Smooth muscle cell (in vitro differentiated cells): Measurements from ENCODE around the gene CACYBP. TPM values are rescaled to one million over a fixed set of nuclear protein-coding genes. Genes with fewer than 3 reads are reported as not detected.

Experiments used
- DNase-seq: peaks from one replicate; lab custom pipeline; 2025; ENCODE audit not compliant: unreplicated experiment; lab: John Stamatoyannopoulos, UW
- H2AFZ ChIP-seq: fragments of 200-600 bp; sonication (generic); 2 replicates; pipeline ENCODE4 v1.6.0; 2016; ENCODE audit warnings: antibody characterized with exemption, low read depth, mild to moderate bottlenecking
- H3F3A ChIP-seq: fragments of 200-600 bp; sonication (generic); 2 replicates; pipeline ENCODE4 v1.6.0; 2017; ENCODE audit warnings: antibody characterized with exemption, low read depth
- H3K27ac ChIP-seq: fragments of 200-600 bp; sonication (generic); 2 replicates; pipeline ENCODE4 v1.5.1; 2016; ENCODE audit warnings: low read depth, mild to moderate bottlenecking
- H3K27me3 ChIP-seq: fragments of 200-600 bp; sonication (generic); 2 replicates; pipeline ENCODE4 v1.6.1; 2016; ENCODE audit warnings: low read depth, mild to moderate bottlenecking
- H3K36me3 ChIP-seq: fragments of 200-600 bp; sonication (generic); 2 replicates; pipeline ENCODE4 v1.5.1; 2016; ENCODE audit warnings: low read depth
- H3K4me1 ChIP-seq: fragments of 200-600 bp; sonication (generic); 2 replicates; pipeline ENCODE4 v1.5.1; 2016; ENCODE audit warnings: low read depth
- H3K4me2 ChIP-seq: fragments of 200-600 bp; sonication (generic); 2 replicates; pipeline ENCODE4 v1.6.0; 2016; ENCODE audit warnings: mild to moderate bottlenecking
- H3K4me3 ChIP-seq: fragments of 200-600 bp; sonication (generic); 2 replicates; pipeline ENCODE4 v1.5.1; 2016; ENCODE audit warnings: mild to moderate bottlenecking
- H3K79me2 ChIP-seq: fragments of 200-600 bp; sonication (generic); 2 replicates; pipeline ENCODE4 v1.6.0; 2016; ENCODE audit warnings: low read depth, mild to moderate bottlenecking
- H3K9ac ChIP-seq: fragments of 200-600 bp; sonication (generic); 2 replicates; pipeline ENCODE4 v1.6.0; 2016; ENCODE audit warnings: low read depth
- H3K9me3 ChIP-seq: fragments of 200-600 bp; sonication (generic); replicated peaks from 2 replicates; pipeline ENCODE4 v1.5.1; 2016; ENCODE audit warnings: low read depth
- H4K20me1 ChIP-seq: fragments of 200-600 bp; sonication (generic); 2 replicates; pipeline ENCODE4 v1.6.0; 2016; ENCODE audit warnings: low read depth
- WGBS: methylation state at CpG from one replicate; pipeline ENCODE4 v1.1.7; 2016; ENCODE audit warnings: low lambda C conversion rate; 5-methylcytosine and 5-hydroxymethylcytosine counted together
- polyA plus RNA-seq: library from polyadenylated mRNA; unstranded; fragments of >200 nt; fragmentation: Nextera tagmentation; extraction: Ambion mirVana; gene quantifications from 2 replicates; pipeline ENCODE4 v1.2.1, GENCODE V29; 2016
- total RNA-seq: library from RNA; depleted of rRNA; stranded (reverse); fragments of >200 nt; gene quantifications from 2 replicates; pipeline ENCODE4 v1.2.3, GENCODE V29; 2014
- TF ChIP-seq, protein P1 (sequence below): fragments of 200-600 bp; sonication (generic); IDR thresholded peaks from 2 replicates; pipeline ENCODE4 v1.5.1; 2017; ENCODE audit warnings: borderline replicate concordance, mild to moderate bottlenecking, antibody characterized with exemption; ENCODE audit not compliant: insufficient read depth, poor library complexity, severe bottlenecking

Gene CACYBP, protein sequence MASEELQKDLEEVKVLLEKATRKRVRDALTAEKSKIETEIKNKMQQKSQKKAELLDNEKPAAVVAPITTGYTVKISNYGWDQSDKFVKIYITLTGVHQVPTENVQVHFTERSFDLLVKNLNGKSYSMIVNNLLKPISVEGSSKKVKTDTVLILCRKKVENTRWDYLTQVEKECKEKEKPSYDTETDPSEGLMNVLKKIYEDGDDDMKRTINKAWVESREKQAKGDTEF
- total RNA-seq (46.8 and 548 TPM in 2 replicates), polyA plus RNA-seq (51.1 and 54.6 TPM in 2 replicates)

DNA sequence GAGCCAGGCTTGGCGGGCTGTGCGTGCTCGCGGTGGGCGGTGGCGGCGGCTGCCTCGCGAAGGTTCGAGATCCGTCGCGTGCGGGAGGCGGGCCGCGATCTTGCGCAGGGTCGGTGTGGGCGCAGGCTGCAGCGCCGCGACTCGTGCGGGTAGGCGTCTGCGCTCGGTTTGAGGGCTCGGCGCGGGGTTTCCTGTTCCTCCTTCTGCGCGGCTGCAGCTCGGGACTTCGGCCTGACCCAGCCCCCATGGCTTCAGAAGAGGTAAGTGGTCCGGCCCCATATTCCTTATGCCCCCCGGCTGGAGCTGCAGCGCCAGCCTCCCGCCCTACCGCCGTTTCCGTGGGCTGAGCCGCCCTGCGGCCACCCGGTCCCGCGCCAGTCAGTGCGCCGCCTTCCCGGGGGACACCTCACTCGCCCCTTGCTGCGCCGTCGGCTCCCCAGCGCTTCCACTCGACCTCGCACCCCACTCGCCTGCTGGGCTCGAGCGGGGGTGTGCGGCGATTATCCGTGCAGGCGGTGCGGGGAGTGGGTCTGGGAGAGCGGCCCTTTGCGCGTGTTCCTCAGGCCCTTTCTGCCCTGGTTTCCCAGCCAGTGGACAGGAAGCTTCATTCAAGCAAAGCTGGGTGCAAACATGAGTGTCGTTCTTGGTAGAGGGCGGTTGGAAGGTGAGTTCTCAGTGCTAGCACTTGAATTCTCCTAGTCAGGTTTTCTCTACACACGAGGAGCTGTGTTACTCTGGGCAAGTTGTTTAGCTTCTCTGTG, at the start of gene CACYBP:
Gene CACYBP, plus strand, starts transcription at position 12 of the 761 bp plus-strand sequence. Its CDS starts 234 bp downstream, at position 246.
- H3K27ac ChIP-seq, result peak within 1 kb of the TSS; percentile 97
- TF ChIP-seq, protein P1, sequence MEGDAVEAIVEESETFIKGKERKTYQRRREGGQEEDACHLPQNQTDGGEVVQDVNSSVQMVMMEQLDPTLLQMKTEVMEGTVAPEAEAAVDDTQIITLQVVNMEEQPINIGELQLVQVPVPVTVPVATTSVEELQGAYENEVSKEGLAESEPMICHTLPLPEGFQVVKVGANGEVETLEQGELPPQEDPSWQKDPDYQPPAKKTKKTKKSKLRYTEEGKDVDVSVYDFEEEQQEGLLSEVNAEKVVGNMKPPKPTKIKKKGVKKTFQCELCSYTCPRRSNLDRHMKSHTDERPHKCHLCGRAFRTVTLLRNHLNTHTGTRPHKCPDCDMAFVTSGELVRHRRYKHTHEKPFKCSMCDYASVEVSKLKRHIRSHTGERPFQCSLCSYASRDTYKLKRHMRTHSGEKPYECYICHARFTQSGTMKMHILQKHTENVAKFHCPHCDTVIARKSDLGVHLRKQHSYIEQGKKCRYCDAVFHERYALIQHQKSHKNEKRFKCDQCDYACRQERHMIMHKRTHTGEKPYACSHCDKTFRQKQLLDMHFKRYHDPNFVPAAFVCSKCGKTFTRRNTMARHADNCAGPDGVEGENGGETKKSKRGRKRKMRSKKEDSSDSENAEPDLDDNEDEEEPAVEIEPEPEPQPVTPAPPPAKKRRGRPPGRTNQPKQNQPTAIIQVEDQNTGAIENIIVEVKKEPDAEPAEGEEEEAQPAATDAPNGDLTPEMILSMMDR, result no peak
- H3K4me1 ChIP-seq, result peaks cover 20% of the 10 kb centered on the region
- H3K4me2 ChIP-seq, result peak within 1 kb of the TSS; percentile 90
- no peak for DNase-seq
- H3K9me3 ChIP-seq, result no peaks in the 10 kb centered on the region
- peak within 1 kb of the TSS; percentile 65 for H2AFZ ChIP-seq
- H3F3A ChIP-seq, result peaks cover 7% of the 10 kb centered on the region
- H3K36me3 ChIP-seq, result no peaks in the 10 kb centered on the region
- under 1% methylated on average over 57 of the region's 71 CpGs for WGBS
- H3K27me3 ChIP-seq, result no peaks in the 10 kb centered on the region
- peaks cover 51% of the 10 kb centered on the region for H3K79me2 ChIP-seq
- peak within 1 kb of the TSS; percentile 97 for H3K9ac ChIP-seq
- H3K4me3 ChIP-seq, result peak within 1 kb of the TSS; percentile 74
- peaks cover 10% of the 10 kb centered on the region for H4K20me1 ChIP-seq

DNA sequence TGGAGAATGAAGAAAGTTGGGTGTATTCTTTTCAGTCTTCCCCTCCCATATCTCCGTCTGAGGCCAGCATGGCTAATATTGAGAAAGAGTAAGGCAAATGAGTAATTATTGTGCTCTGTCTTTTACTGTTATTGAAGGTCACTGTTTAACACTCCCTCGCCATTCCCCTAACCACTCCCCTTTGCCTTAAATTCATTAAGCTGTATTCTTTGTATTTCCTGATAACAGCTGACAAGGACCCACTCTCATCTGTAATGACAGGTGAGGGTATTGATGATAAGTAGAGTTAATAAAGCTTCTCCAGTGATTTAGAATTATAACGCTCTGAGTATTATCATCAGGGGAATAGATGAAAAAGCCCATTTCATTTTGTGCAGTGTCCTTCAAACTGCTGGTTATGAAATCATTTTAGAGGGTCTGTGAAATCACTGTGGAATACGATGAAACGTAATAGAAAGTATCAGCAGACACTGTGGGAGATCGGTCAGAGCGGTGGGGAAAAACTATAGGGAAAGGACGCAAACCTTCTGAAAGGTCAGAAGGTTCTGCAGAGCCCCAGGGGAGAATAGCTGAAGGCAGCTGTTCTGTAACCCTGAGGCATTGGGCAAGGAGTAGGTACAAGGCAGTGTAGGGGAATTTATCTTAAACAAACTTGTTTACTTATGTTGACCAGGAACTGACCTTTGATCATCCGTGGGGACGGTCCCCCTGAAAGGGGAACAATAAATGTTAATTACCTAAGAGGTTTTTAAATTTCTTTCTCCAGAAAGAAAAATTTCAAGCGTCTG, 46.3 kb upstream of the CACYBP start:
- Histone ChIP-seq H3K27me3 (no peaks in the 10 kb centered on the region), H3K36me3 (no peaks in the 10 kb centered on the region), H4K20me1 (no peaks in the 10 kb centered on the region), H3K4me3 (peak overlapping the region; percentile 23), H2AFZ (no peak overlapping the region), H3K9ac (no peak overlapping the region), H3K79me2 (no peaks in the 10 kb centered on the region), H3K27ac (no peak overlapping the region), H3F3A (no peaks in the 10 kb centered on the region), H3K4me1 (peaks cover 19% of the 10 kb centered on the region), H3K9me3 (no peaks in the 10 kb centered on the region), H3K4me2 (no peak overlapping the region)
- TF ChIP-seq, protein P1, result no peak
- WGBS, result 79% methylated on average over 11 of the region's 11 CpGs
- no peak for DNase-seq

DNA sequence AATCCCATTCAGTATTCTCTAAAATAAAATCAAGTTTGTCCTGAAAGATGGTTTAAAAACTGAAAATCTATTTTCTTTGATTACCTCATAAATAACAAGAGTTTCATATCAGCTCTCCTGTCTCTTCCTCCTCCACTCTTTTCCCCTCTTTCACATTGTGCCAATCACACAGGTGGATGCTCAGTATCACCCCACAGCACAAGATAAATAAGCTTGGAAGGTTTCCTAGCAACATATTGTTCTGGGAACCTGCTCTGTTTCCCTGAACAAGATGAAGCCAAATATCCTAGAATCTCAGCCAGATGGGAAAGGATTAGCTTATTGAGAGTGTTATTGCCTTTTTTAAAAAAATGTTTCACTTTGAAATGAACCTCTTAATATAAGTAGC, 45.7 kb upstream of the CACYBP start:
- H3K9me3 ChIP-seq, result no peaks in the 10 kb centered on the region
- DNase-seq, result no peak
- H3K4me3 ChIP-seq, result no peak overlapping the region
- no peak overlapping the region for H3K9ac ChIP-seq
- no peak overlapping the region for H3K4me2 ChIP-seq
- no peaks in the 10 kb centered on the region for H3K79me2 ChIP-seq
- H4K20me1 ChIP-seq, result no peaks in the 10 kb centered on the region
- H2AFZ ChIP-seq, result no peak overlapping the region
- TF ChIP-seq, protein P1, result no peak
- H3K4me1 ChIP-seq, result peaks cover 19% of the 10 kb centered on the region
- no peaks in the 10 kb centered on the region for H3K36me3 ChIP-seq
- no peaks in the 10 kb centered on the region for H3K27me3 ChIP-seq
- no peaks in the 10 kb centered on the region for H3F3A ChIP-seq
- H3K27ac ChIP-seq, result no peak overlapping the region
